DOHH2 (cell line): ENCODE measurements around the gene RNF20.

ENCODE experiments used
- H3F3A ChIP-seq: fragments of 200-600 bp; sonication (generic), shearing (Covaris generic); 2 replicates; pipeline ENCODE4 v1.6.0; 2016; ENCODE audit warnings: antibody characterized with exemption, mild to moderate bottlenecking; ENCODE audit not compliant: control insufficient read depth, insufficient read depth
- H3K27ac ChIP-seq: fragments of 200-600 bp; sonication (generic); 2 replicates; pipeline ENCODE4 v1.5.1; 2014; ENCODE audit warnings: low read depth, mild to moderate bottlenecking, low read length, moderate library complexity
- H3K27me3 ChIP-seq: fragments of 200-600 bp; sonication (generic); 2 replicates; pipeline ENCODE4 v1.6.1; 2014; ENCODE audit warnings: mild to moderate bottlenecking, low read length, mixed read lengths; ENCODE audit not compliant: control insufficient read depth
- H3K36me3 ChIP-seq: fragments of 200-600 bp; sonication (generic); 2 replicates; pipeline ENCODE4 v1.6.1; 2014; ENCODE audit warnings: mild to moderate bottlenecking, low read length, moderate library complexity, mixed read lengths; ENCODE audit not compliant: control insufficient read depth
- H3K4me1 ChIP-seq: fragments of 200-600 bp; sonication (generic); 2 replicates; pipeline ENCODE4 v1.6.1; 2014; ENCODE audit warnings: mild to moderate bottlenecking, low read length, mixed read lengths; ENCODE audit not compliant: control insufficient read depth
- H3K4me2 ChIP-seq: fragments of 200-600 bp; sonication (generic); 2 replicates; pipeline ENCODE4 v1.6.0; 2014; ENCODE audit warnings: mild to moderate bottlenecking, low read length, moderate library complexity
- H3K4me3 ChIP-seq: fragments of 200-600 bp; sonication (generic); 2 replicates; pipeline ENCODE4 v1.5.1; 2014; ENCODE audit warnings: mild to moderate bottlenecking, low read length, mixed read lengths
- H3K79me2 ChIP-seq: fragments of 200-600 bp; sonication (generic); 2 replicates; pipeline ENCODE4 v1.6.1; 2014; ENCODE audit warnings: mild to moderate bottlenecking, low read length, mixed read lengths; ENCODE audit not compliant: control insufficient read depth
- H3K9me2 ChIP-seq: fragments of 200-600 bp; sonication (generic); replicated peaks from 2 replicates; pipeline ENCODE4 v1.6.1; 2014; ENCODE audit warnings: mild to moderate bottlenecking, low read length, mixed read lengths; ENCODE audit not compliant: control insufficient read depth
- H3K9me3 ChIP-seq: fragments of 200-600 bp; sonication (generic); 2 replicates; pipeline ENCODE4 v1.6.1; 2014; ENCODE audit warnings: antibody characterized with exemption, low read length, mixed read lengths; ENCODE audit not compliant: control insufficient read depth, insufficient read depth
- H4K20me1 ChIP-seq: fragments of 200-600 bp; sonication (generic); 2 replicates; pipeline ENCODE4 v1.6.0; 2014; ENCODE audit warnings: low read depth, mild to moderate bottlenecking, antibody characterized with exemption, low read length, moderate library complexity; ENCODE audit not compliant: control insufficient read depth, insufficient read depth
- CTCF ChIP-seq: fragments of 200-600 bp; sonication (generic); IDR thresholded peaks from one replicate; pipeline ENCODE4 v1.5.1; 2014; ENCODE audit warnings: antibody characterized with exemption, mild to moderate bottlenecking, low read depth, low read length; ENCODE audit not compliant: poor library complexity, severe bottlenecking
- EZH2phosphoT487 ChIP-seq: fragments of 200-600 bp; sonication (generic); IDR thresholded peaks from 2 replicates; pipeline ENCODE4 v1.6.1; 2017; ENCODE audit warnings: borderline replicate concordance, mild to moderate bottlenecking, antibody characterized with exemption, low read length, moderate library complexity, mixed read lengths

RNF20 gene

GRCh38 chr9:101486693-101487442 lies 46.8 kb upstream of the RNF20 start:
- H3F3A ChIP-seq, result no peaks in the 10 kb centered on the region
- H3K79me2 ChIP-seq, result no peaks in the 10 kb centered on the region
- H3K9me3 ChIP-seq, result no peaks in the 10 kb centered on the region
- H3K4me1 ChIP-seq, result no peaks in the 10 kb centered on the region
- no peak for TF ChIP-seq EZH2phosphoT487
- TF ChIP-seq CTCF, result no peak
- H4K20me1 ChIP-seq, result no peaks in the 10 kb centered on the region
- no peak overlapping the region for H3K27ac ChIP-seq
- no peaks in the 10 kb centered on the region for H3K36me3 ChIP-seq
- no peak overlapping the region for H3K4me3 ChIP-seq
- H3K27me3 ChIP-seq, result peaks cover 2% of the 10 kb centered on the region; the same call in 1 of the 2 replicates
- no peaks in the 10 kb centered on the region for H3K9me2 ChIP-seq
- no peak overlapping the region for H3K4me2 ChIP-seq

DNA sequence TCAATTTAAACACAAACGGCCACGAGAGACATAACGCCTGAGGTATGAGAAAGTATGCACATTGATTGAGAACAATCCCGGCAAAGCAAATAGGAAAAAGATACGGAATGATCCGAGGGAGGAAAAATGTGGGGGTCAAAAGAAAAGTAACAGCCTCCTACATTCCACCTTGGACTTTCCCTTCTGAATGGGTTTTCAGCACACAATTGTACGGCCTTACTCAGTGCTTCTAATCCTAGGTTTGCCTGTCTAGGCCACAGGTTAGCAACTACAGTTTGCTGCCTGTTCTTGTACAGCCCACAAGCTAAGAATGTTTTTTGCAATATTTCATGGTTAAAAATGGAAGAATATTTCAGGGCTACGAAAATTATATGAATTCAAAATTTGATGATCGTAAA lies 46.2 kb upstream of the RNF20 start:
- Histone ChIP-seq H3K9me2 (no peaks in the 10 kb centered on the region), H3F3A (no peaks in the 10 kb centered on the region), H3K79me2 (no peaks in the 10 kb centered on the region), H3K36me3 (no peaks in the 10 kb centered on the region), H3K27ac (no peak overlapping the region), H3K4me1 (no peaks in the 10 kb centered on the region), H3K4me2 (no peak overlapping the region), H4K20me1 (no peaks in the 10 kb centered on the region), H3K27me3 (peaks cover 2% of the 10 kb centered on the region; the same call in 1 of the 2 replicates), H3K4me3 (no peak overlapping the region), H3K9me3 (no peaks in the 10 kb centered on the region)
- TF ChIP-seq CTCF (no peak), EZH2phosphoT487 (no peak)

GRCh38 chr9:101495810-101496209 lies 37.8 kb upstream of the RNF20 start:
- no peaks in the 10 kb centered on the region for H3K79me2 ChIP-seq
- no peak overlapping the region for H3K4me2 ChIP-seq
- H3K27ac ChIP-seq, result no peak overlapping the region
- H3K4me3 ChIP-seq, result no peak overlapping the region
- TF ChIP-seq EZH2phosphoT487 (no peak), CTCF (no peak)
- H3K9me2 ChIP-seq, result no peaks in the 10 kb centered on the region
- no peaks in the 10 kb centered on the region; the same call in 1 of the 2 replicates for H3F3A ChIP-seq
- no peaks in the 10 kb centered on the region for H4K20me1 ChIP-seq
- no peaks in the 10 kb centered on the region for H3K4me1 ChIP-seq
- H3K36me3 ChIP-seq, result no peaks in the 10 kb centered on the region
- H3K27me3 ChIP-seq, result peaks cover 5% of the 10 kb centered on the region; the same call in 1 of the 2 replicates
- H3K9me3 ChIP-seq, result no peaks in the 10 kb centered on the region
